Measurements from ENCODE around the gene COQ8A.

DNA sequence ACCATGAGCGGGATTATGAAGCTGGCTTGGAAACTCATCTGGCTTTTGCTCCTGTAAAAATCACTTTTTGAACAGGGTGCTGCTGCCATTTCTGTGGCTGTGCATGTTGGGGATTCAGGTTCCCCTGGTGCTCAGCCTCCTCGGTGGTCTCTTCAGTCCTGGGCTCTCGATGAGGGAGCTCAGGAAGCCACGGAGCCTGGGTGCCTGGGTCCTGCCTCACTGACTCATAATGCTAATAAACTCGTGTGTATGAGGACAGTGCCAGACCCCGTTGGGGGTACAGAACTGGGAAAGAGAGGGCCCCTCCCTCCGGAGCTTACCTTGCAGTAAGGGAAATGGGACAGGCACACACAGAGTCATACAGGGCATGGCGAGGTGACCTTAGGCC, 5.8 kb downstream of the COQ8A start:
- no peak for TF ChIP-seq POLR2AphosphoS5 (IDR thresholded peaks at IDR 0.05; ENCODE audit: low read depth, low read length)
- no peak for TF ChIP-seq TAF1 (IDR thresholded peaks at IDR 0.05; ENCODE audit: borderline replicate concordance, low read depth, low read length)
